Stimulated activated CD4-positive, alpha-beta T cell treated with anti-CD3 and anti-CD28 coated beads, Interleukin-15, amount 100 ng/mL, for 24 hours (primary cell): ENCODE data around the gene TTLL10.

ENCODE experiments used
- DNase-seq: peaks from one replicate; pipeline ENCODE4 v3.0.0-alpha.2; 2020

TTLL10 gene

GRCh38 chr1:1161078-1161682 is 12.5 kb upstream of the TTLL10 start:
- no peak for DNase-seq

GRCh38 chr1:1161683-1162079 is 12.0 kb upstream of the TTLL10 start:
- no peak for DNase-seq

GRCh38 chr1:1162597-1163537 is 10.8 kb upstream of the TTLL10 start:
- no peak for DNase-seq

- no peak for DNase-seq
These were observed 10.1 kb upstream of the TTLL10 start for GRCh38 chr1:1163538-1164070.

GRCh38 chr1:1164361-1164700 is 9.3 kb upstream of the TTLL10 start:
- DNase-seq, result no peak

- DNase-seq, result no peak
These were observed 8.8 kb upstream of the TTLL10 start for GRCh38 chr1:1164701-1165451.

- no peak for DNase-seq
These were observed 8.2 kb upstream of the TTLL10 start for GRCh38 chr1:1165485-1165884.

GRCh38 chr1:1165900-1166421 is 7.7 kb upstream of the TTLL10 start:
- no peak for DNase-seq

GRCh38 chr1:1166642-1167397 is 6.9 kb upstream of the TTLL10 start:
- DNase-seq, result no peak

GRCh38 chr1:1167398-1167821 is 6.3 kb upstream of the TTLL10 start:
- DNase-seq, result no peak

GRCh38 chr1:1167841-1168450 is 5.7 kb upstream of the TTLL10 start:
- DNase-seq, result no peak

- no peak for DNase-seq
These were observed 4.9 kb upstream of the TTLL10 start for GRCh38 chr1:1168451-1169411.

GRCh38 chr1:1169429-1170214 is 4.1 kb upstream of the TTLL10 start:
- no peak for DNase-seq

GRCh38 chr1:1170215-1171091 is 3.2 kb upstream of the TTLL10 start:
- no peak for DNase-seq

GRCh38 chr1:1171161-1171545 is 2.5 kb upstream of the TTLL10 start:
- DNase-seq, result no peak

GRCh38 chr1:1171546-1172340 is 1.9 kb upstream of the TTLL10 start:
- DNase-seq, result peak; percentile 32

- DNase-seq, result no peak
These were observed 453 bp upstream of the TTLL10 start for GRCh38 chr1:1173061-1173792.
